Activated gamma-delta T cell (primary cell): Measurements from ENCODE around the gene CMSS1.

Experiments
- DNase-seq: peaks from one replicate; lab custom pipeline; 2025; lab: John Stamatoyannopoulos, UW

Gene CMSS1

DNA sequence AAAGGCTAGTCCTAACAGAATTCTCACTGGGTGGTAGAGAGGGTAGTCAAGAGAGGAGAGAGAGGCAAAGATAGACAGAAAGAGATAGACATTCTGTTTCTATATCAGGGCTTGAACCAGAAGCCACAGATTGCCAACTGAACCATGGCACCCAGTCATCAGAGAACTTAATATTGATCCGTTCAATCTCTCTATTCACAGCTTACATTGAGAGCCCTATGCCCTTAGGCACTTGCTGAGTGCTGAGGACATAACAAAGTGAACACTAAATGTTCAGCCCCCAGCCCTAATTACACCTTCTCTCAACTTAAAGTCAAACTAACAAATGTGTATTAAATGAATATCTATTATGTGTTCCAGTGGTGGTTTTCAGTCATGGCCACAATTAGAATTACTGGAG, 172.5 kb downstream of the CMSS1 start:
- DNase-seq = no peak

DNA sequence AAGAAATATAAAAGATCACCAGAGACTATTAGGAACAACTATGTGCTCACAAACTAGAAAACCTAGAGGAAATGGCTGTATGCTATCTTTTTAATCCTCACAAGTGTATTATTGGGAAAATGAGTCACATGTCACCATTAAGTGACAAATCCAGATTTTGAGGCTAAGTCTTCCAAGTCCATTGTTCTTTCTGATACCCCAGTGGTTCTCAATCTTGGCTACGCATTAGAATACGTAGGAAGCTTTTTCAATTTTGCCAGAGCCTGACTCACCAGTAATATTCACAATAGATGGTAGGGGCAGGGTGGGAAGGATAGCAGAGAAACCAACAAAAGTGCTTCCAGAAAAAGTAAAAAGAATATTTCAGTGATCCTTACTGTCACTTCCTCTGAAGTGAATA, 179.6 kb downstream of the CMSS1 start:
- DNase-seq = no peak

DNA sequence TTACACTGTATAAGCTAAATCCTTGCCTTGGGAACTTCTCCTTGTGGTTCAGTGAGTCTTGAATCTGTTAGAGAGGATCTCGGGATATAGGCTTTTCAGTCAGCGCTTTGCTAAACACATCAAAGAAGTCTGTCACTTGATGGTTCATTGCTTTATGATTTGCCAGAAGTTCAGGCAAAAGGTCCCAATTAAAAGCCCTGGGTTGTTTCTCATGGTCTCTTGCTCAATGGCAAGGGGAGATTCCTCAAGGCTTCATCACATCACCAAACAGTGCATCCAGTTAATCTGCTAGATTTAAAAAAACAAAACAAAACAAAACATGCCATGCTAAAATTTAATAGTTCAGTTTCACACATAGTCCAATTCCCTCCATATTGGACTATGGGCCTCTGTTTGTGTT, 181.9 kb downstream of the CMSS1 start:
- no peak for DNase-seq

DNA sequence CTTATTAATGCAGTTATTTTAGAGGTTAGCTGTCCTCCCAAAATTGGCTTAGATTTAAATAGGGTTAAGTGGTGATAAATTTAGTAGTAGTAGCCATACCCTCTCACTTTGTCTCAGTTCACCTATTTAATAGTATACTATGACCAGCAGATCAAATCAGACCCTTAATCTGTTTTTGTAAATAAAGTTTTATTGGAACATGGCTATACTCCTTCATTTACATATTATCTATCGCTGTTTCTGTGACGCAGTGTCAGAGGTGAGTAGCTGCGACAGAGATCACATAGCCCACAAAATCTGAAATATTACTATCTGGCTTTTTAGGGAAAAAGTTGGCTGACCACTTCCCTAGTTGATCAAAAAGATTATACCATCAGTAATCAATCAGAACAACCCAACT, 183.4 kb downstream of the CMSS1 start:
- no peak for DNase-seq

DNA sequence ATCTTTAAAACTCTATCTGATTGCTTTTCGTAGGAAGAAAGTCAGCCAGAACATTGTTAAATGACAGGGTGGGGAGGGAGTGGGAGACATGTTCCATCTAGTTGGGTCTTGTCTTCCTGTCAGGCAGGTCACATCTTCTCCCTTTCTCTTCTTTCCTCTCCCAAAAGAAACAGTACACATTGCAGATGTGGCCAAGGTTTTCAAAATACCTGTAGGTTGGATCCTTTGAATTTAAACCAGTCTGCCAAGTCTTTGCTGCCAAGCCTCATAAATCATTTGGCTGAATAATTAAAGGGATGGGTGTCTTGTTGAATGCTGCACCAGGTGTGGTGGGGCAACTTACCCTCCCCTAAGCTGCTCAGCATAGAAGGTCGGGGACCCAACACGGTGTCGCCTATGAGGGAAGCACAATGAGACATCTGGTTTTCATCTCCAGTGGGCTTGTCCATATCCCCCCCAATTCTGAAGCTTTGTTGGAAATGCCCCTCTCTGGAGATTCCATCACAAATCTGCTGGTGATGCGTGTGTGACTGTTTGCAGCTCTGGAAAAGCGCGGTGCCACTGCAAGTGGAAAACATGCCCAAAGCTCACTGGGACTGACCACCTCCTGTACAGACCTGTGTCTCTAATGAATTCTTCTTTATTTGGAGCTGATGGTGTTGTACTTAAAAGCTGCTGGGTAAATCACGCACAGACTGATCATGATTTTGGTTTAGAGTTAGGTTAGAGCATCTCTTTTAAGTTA, 184.0 kb downstream of the CMSS1 start:
- DNase-seq = no peak

DNA sequence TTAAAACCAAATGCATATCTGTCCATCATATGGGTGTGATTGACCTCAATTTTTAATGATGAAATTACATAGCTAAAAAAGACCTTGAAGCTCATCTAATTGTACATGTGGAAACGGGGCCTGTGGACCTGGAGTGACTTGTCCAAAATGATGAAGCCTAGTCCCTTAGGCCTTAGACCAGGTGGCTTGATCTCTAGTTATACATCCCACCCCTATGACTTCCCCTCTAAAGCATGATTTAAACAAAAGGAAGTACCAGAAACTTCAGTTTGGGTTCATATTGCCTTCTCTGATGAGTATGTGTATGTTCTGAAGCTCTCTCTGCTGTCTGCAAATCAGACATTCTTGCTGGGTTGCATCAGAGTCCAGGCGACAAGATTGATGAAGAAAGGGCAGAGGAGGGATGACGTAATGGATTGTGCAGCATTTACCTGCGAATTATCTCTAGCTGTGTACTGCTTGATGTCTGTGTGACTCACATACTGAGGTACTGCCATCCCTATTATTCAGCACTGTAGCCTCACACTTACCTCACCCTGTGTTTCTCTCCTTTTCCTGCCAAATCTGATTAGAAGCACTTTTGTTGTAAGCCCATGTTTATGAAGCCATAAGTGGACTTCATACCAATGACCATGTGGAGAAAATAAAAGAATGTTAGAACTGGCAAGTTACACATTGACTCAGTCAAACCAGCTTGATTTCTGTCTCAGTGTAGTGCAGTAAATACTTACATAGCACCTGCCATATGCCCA, 185.1 kb downstream of the CMSS1 start:
- DNase-seq = no peak

DNA sequence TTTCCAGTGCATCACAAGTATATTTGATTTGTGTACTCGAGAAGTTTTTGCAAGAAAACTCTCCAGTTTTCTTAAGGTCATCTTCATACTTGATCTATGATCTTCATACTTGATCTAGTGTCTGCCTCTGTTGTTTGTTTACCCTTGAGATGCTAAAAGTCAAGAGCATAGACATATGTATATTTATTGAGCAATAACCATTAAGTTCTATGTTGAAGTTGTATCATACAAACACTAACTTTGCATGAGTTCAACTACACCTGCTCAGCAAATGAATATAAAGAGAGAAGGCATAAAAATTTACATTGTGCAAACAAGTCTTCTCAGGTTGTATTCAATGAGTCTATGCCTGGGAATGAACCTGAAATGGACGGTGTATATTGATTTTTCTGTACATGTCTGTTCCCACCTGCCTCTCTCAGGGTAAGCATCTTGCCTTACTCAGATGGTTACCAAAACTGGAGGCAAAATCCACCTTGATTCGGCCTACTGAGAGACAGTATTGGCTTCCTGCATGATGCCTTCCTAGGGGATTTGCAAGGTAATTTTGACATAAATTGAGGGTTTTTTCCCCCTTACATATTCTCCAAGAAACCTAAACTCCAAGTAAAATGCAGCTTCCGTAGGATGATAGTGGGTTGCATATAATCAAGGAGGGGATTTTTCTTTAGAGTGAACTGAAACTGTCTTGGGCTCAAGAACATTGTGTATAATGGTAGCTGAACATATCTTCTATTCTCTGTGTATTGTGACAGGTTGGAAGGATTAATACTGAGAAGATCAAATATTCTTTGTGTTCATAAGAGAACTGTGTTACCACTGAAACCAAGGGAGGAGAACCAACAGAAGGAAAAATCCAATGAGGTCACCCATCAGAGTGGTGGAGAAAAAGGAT, 186.2 kb downstream of the CMSS1 start:
- no peak for DNase-seq

DNA sequence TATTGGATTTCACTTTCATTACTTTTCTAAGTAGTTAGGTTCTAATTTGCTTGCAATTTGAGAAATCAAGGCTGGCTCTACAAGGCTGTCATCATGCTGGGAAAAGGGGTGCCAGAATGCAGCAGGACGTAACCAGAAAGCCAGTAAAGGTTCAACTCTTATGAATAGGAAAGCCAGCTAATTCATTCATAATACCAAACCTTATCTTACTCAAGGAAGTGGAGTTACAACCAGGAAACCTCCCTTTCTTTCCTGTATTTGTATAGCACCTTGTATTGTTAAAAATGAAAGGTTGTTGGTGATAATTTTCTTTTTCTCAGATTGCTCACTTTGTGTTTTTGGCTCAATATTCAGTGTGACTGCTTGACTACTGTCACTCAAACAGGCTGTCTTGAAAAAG, 187.3 kb downstream of the CMSS1 start:
- no peak for DNase-seq

DNA sequence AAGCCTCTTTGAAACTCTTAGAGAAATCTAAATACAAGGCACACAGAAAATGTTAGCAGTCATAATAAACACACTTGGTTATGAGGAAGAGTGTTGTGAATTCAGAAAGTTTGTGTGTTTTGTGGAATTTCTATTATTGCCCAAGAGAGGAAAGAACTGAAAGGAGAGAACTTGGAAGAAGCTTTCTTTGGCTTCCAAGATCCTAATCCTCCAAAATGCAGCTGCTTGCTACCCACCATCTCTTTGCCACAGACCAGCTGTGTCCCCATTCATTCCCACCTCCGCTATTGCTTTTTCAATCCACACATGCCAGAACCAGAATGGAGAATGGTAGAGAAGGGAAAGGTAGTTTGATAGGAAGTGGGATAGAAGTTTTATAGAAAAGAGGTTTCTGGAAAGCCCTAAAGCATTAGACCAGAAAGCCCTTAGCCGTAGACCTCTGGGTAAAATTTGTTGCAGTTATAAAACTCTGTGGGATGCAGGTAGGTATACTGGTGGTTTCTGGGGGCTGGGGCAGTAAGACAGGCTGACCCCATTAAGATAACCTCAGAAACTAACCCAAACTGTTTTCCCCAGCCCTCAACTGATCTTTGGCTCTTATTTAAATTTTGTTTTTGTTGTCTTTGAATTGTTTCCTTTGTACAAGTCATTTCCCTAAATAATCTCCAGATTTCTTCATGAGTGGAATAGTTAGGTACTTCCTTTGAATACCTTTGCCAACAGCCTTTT, 188.2 kb downstream of the CMSS1 start:
- DNase-seq = no peak

DNA sequence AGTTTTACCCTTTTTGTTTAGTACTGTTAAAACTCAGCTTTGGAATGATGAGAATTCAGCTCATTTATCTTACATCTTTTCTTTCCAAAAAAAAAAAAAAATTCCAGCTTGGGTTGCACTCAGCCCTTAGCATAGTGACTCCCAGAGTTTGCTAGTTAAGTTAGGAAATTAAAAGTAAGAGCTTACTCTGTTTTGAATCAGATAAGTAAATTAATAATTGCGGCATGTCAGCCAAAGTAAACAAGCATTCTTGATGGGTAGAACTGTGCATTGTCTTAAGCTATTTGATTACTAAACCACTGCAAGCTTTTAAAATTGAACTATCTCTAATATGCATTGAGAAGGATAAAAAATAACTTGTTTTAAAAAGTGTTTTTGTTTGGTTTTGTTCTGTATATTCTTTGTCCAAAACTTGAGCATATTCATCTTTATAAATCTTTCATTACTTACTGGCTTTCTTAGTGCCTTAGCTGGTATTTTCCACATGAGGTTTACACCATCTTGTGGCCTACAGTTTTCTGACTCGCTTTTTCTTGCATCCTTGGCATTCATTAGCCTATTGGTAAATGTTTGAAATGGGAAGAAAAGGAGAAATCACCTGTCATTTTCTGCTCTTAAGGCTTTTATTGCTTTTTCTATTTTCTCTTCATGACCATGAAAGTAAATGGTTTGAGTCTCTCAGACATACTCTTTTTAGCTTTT, 189.1 kb downstream of the CMSS1 start:
- no peak for DNase-seq

DNA sequence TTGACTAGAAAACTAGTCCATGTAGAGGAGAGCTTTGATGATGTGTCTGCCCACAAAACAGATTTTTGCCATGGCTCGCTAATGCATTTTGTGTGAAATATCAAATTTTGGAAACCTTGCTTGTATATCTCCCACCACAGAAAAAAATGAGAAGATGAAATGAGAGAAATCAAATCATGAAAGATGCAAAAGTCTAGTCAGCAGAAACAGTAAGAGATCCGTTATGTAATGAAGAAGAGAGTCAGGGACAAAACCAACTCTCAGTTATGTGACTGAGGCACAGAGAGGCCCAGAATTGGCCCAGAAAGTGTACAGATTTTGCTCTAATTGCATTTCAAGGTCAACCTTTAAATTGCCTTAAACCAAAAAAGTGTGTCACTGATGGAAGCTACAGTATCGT, 189.7 kb downstream of the CMSS1 start:
- DNase-seq = no peak

DNA sequence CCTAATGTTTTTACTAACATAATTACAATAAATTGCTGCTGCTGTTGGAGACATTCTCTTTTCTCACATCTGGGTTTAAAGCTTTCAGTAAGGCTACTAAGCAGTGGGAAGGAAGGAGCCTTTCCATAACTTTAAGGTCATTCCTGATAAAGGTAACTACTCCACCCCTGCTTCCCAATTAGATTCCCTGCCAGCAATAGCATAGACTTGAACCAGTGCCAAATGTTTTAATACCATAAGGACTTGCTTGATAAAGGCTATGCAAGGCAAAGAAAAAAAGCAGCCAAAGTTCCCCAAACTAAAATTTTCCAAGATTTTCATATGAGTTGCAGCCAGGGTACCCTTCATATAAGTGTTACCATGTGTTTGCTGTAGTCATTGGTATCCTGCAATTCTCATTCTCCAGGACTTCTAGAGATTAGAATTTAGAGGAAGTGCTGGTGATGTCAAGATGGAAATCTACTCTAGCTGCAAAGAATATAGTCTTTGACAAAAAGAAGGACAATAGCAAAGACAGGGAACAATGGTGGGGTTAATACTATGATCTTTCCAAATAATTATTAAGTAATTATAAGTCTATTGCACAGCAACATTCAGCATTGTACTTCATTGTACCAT, 190.5 kb downstream of the CMSS1 start:
- no peak for DNase-seq

DNA sequence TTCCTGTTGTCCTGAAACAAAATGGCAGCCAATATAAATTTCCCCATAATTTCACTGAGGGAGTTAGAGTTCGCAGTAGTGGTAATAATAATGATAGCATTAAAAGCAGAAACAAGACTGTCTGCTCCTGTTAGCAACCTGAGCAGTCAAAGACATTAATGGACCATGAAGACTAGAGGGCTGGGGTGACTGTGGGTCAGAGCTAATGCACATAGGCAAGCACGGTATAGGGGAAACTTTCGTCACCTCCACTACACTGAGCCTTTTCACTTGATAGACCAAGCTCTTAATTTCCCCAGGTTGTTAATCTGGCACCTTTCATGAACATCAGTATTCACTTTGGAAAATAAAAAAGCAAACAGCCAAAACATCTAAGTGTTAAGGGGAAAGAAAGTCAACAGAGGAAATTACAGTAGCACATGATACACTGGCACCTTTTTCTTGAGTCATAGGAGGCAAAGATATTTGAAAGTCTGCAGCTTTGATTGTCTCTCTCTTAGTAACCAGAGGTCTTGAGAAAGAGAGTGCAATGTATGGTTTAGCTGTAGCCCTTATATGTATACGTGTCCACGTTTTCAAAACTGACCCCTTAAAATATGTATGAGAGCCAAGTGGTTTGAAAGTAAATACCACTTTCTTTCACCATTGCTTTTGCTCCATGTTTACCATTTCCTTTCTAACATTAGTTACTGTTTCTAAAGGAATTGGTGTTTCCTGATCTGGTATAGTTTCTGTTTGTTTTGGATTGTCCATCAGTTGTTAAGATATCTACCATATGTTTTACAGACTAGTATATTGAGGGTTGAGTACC, 191.8 kb downstream of the CMSS1 start:
- DNase-seq = no peak

DNA sequence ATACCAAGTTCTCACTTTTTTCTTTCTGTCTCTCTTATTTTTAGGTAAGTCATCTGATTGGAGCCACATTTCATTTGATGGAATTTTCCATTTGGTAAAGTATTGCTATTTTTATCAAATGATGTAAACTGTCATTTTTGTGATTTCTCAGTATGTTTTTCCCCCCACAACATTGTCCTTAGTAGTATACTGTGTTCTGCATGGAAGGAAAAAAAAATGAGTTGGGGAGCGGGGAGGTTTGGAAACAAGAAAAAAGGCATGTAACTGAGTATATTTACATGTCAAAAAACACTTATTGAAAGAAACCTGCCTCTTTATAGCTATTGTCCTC, 192.4 kb downstream of the CMSS1 start:
- no peak for DNase-seq

DNA sequence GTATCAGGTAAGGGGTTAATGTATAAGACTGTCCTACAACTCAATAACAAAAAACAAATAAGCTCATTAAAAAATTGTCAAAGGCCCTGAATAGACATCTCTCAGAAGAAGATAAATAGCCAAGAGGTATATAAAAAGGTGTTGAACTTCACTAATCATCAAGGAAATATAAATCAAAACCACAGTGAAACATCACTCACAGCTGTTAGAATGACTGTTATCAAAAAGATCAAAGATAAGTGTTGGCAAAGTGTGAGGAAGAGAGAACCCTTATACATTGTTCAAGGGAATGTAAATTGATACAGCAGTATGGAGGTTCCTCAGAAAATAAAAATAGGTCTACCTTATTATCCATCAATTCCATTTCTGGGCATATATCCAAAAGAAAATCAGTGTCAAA, 201.1 kb downstream of the CMSS1 start:
- no peak for DNase-seq

DNA sequence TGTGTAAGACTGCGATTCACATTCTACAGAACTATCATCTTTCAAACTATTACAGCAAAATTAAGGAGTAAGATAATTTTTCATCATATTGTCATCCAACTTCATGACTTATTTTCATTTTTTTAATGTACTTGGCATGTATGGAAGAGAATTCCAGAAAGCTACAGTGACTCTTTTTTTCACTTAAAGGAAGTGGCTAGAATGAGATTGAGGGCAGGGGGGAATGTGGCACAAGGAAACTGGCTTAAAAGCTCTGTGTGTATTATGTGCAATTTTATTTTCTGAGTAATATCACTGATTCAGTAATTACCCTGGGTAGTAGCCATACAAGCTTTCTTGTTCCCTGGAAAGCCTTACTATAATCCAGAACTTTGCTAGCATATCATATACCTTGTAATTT, 202.1 kb downstream of the CMSS1 start:
- DNase-seq = no peak

DNA sequence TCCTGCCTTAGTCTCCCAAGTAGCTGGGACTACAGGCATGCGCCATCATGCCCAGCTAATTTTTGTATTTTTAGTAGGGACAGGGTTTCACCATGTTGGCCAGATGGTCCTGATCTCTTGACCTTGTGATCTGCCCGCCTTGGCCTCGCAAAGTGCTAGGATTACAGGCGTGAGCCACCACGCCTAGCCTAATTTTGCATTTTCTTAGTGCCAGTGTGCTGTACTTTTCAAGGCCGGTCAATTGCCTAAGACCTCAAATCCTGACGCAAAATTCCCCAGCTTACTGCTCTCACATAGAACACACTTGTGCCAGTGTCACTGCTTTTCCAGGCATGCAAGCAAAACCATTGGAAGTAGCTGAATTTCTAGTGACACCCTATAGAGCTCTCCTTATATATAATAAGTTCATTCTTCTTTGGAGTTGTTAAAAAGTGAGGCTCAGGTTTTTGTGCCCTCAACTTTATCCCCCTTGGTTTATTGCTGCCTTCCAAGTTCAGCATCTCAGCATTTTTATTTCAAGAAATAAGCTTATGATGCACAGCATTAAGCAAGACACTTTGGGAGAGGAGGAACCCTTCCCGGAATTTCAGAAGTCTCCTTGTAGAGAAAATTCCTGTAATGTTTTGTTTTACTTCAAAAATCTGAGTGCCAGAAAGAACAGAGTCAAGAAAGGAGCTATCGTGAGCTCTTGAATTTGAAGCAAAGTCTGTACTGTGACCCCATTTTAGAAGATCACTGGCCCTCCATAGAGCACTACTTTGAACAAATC, 203.4 kb downstream of the CMSS1 start:
- DNase-seq = no peak

DNA sequence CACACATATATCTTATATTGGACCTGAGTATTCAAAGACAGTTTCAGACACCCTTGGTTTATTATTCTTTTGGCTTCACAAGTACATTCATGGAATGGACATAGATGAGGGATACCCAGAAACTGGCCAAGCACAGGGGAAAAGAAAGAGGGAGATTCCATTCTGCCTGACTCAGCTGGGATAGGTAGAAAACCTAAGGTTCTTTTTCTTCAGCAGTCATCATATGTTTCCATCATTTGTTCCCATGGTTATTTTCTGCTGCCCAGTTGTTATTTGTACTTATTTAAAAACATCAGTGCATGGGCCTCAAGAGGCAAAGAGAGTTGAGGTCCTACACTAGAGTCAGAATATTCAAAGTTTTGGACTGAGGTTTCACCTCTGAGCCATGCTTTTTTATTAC, 204.8 kb downstream of the CMSS1 start:
- DNase-seq = no peak

DNA sequence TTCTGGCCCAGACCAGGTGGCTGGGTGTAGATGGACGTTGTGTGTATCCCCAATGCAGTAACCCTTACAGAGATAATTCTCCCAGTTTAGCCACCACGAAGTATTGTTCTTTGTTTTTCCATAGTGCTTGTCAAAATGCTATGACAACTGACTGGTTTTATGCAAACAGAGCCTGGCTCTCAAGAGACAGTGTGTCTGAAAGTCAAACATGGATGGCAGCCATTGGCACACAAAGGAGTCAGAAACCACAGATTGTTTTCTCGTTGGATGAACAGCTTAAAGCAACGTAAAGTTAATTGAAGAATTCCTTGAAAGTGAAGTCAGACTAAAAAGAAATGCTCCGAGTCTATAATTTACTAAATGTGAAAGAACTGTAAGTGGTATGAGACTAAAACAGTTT, 205.5 kb downstream of the CMSS1 start:
- no peak for DNase-seq
